Stimulated activated CD4-positive, alpha-beta T cell treated with anti-CD3 and anti-CD28 coated beads, Interleukin-1b, Interleukin-23, amount 100 ng/mL, for 48 hours (primary cell): ENCODE results near the gene C12orf54.
"Not testable (repeated sequence)": the region's sequence is repeated elsewhere in the genome, so short reads cannot be mapped to it uniquely, and the experiment has no call there.

ENCODE experiments used
- DNase-seq: peaks from one replicate; pipeline ENCODE4 v3.0.0-alpha.2; 2020

The C12orf54 gene

GRCh38 chr12:48482198-48482597 is at the start of gene C12orf54:
Gene C12orf54 (plus strand): TSS chr12:48482498. CDS start chr12:48483297, 799 bp downstream.
- no peak for DNase-seq

GRCh38 chr12:48434016-48434415 is 48.3 kb upstream of the C12orf54 start:
- DNase-seq: not testable (repeated sequence)

GRCh38 chr12:48441069-48441468 is 41.2 kb upstream of the C12orf54 start:
- DNase-seq: no peak

- DNase-seq: no peak
Observed at GRCh38 chr12:48442179-48442847, 40.0 kb upstream of the C12orf54 start.

- DNase-seq: no peak
Observed at GRCh38 chr12:48445538-48445937, 36.8 kb upstream of the C12orf54 start.

- no peak for DNase-seq
Observed at GRCh38 chr12:48446161-48446776, 36.0 kb upstream of the C12orf54 start.

- no peak for DNase-seq
Observed at GRCh38 chr12:48447755-48448154, 34.5 kb upstream of the C12orf54 start.

GRCh38 chr12:48451372-48451771 is 30.9 kb upstream of the C12orf54 start:
- DNase-seq: no peak

- not testable (repeated sequence) for DNase-seq
Observed at GRCh38 chr12:48452961-48453360, 29.3 kb upstream of the C12orf54 start.

GRCh38 chr12:48454667-48455066 is 27.6 kb upstream of the C12orf54 start:
- no peak for DNase-seq

GRCh38 chr12:48455116-48455515 is 27.2 kb upstream of the C12orf54 start:
- no peak for DNase-seq

- no peak for DNase-seq
Observed at GRCh38 chr12:48459259-48459658, 23.0 kb upstream of the C12orf54 start.

- DNase-seq: not testable (repeated sequence)
Observed at GRCh38 chr12:48469027-48469426, 13.3 kb upstream of the C12orf54 start.

GRCh38 chr12:48472259-48472658 is 10.0 kb upstream of the C12orf54 start, which contains the start of gene ANP32D:
Gene ANP32D (plus strand): TSS chr12:48472559. CDS start chr12:48472665, 106 bp downstream.
- DNase-seq: no peak

GRCh38 chr12:48473061-48473460 is 9.2 kb upstream of the C12orf54 start:
- no peak for DNase-seq

GRCh38 chr12:48474497-48474896 is 7.8 kb upstream of the C12orf54 start:
- DNase-seq: not testable (repeated sequence)

- DNase-seq: no peak
Observed at GRCh38 chr12:48482930-48483329, 632 bp downstream of the C12orf54 start.

GRCh38 chr12:48486261-48486660 is 4.0 kb downstream of the C12orf54 start:
- DNase-seq: no peak

GRCh38 chr12:48486679-48487078 is 4.4 kb downstream of the C12orf54 start:
- no peak for DNase-seq

- DNase-seq: no peak
Observed at GRCh38 chr12:48489012-48489411, 6.7 kb downstream of the C12orf54 start.

GRCh38 chr12:48489456-48489855 is 7.2 kb downstream of the C12orf54 start:
- not testable (repeated sequence) for DNase-seq

- not testable (repeated sequence) for DNase-seq
Observed at GRCh38 chr12:48500281-48500680, 18.0 kb downstream of the C12orf54 start.

GRCh38 chr12:48506836-48507235 is 24.5 kb downstream of the C12orf54 start:
- not testable (repeated sequence) for DNase-seq

GRCh38 chr12:48508987-48509386 is 26.7 kb downstream of the C12orf54 start:
- DNase-seq: no peak

- no peak for DNase-seq
Observed at GRCh38 chr12:48510111-48510510, 27.8 kb downstream of the C12orf54 start.
